ENCODE results near the gene TRPM5. TPM values are rescaled to one million over a fixed set of nuclear protein-coding genes. Genes with fewer than 3 reads are reported as not detected.

Gene TRPM5
- total RNA-seq, 4 donors from 2014 or later: not detected

DNA sequence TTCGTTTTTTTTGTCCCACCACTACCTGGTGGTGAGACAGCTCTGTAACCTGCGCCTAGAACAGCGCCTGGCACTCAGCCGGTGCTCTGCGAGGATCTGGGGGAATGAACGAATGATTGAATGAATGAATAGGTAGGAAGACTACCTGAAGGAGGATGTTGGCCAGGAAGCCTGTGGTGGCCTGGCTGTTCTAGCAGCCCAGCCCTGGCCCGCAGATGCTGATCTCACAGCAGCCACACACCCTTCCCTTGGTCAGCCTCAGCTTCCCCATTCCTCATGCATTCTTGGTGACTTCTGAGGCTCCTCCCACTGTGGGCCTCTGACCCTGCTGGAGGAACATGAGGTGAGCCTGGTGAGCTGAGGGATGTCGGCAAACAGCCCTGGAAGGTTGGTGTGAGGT is 3.7 kb downstream of the TRPM5 start:
- H3K36me3 ChIP-seq: no peaks in the 10 kb centered on the region
- H3K27ac ChIP-seq: no peak overlapping the region
- H3K4me1 ChIP-seq: peaks cover 0 to 12% (median 0%) of the 10 kb centered on the region in 4 donors
- peaks cover 0 to 20% (median 0%) of the 10 kb centered on the region in 4 donors for H3K9me3 ChIP-seq
- WGBS, 2 donors: 76 to 82% methylated on average over 8 of the region's 8 CpGs
- H3K4me3 ChIP-seq: no peak overlapping the region
- H3K27me3 ChIP-seq: peaks cover 0 to 51% of the 10 kb centered on the region in 2 donors
- TF ChIP-seq EP300 (IDR thresholded peaks at IDR 0.05) (no peak), CTCF (IDR thresholded peaks at IDR 0.05) (no peak), POLR2A (IDR thresholded peaks at IDR 0.05) (no peak)
- no peak for DNase-seq (ENCODE audit: low spot score in 2 of 2)

GRCh38 chr11:2439820-2440219 is 4.5 kb downstream of the TRPM5 start:
- TF ChIP-seq POLR2A (IDR thresholded peaks at IDR 0.05) (no peak), EP300 (IDR thresholded peaks at IDR 0.05) (no peak), CTCF (IDR thresholded peaks at IDR 0.05) (no peak)
- Histone ChIP-seq H3K9me3 (peaks cover 0 to 20% (median 0%) of the 10 kb centered on the region in 4 donors), H3K36me3 (no peaks in the 10 kb centered on the region), H3K27ac (no peak overlapping the region), H3K4me1 (peaks cover 0 to 7% (median 0%) of the 10 kb centered on the region in 4 donors), H3K4me3 (no peak overlapping the region), H3K27me3 (peaks cover 0 to 46% of the 10 kb centered on the region in 2 donors)
- 83 to 86% methylated on average over 3 of the region's 3 CpGs for WGBS, 2 donors
- DNase-seq (ENCODE audit: low spot score in 2 of 2): no peak

GRCh38 chr11:2437516-2437915 is 6.8 kb downstream of the TRPM5 start:
- Histone ChIP-seq H3K27me3 (peaks cover 0 to 32% of the 10 kb centered on the region in 2 donors), H3K4me3 (no peak overlapping the region), H3K36me3 (no peaks in the 10 kb centered on the region), H3K9me3 (peaks cover 0 to 12% (median 0%) of the 10 kb centered on the region in 4 donors), H3K27ac (no peak overlapping the region), H3K4me1 (no peaks in the 10 kb centered on the region)
- TF ChIP-seq EP300 (IDR thresholded peaks at IDR 0.05): no peak
- no peak for TF ChIP-seq POLR2A (IDR thresholded peaks at IDR 0.05)
- no peak for TF ChIP-seq CTCF (IDR thresholded peaks at IDR 0.05)
- no peak for DNase-seq (ENCODE audit: low spot score in 2 of 2)
- WGBS, 2 donors: 81 to 82% methylated on average over 3 to 4 of the region's 4 CpGs

GRCh38 chr11:2436521-2437031 is 7.7 kb downstream of the TRPM5 start:
- Histone ChIP-seq H3K36me3 (no peaks in the 10 kb centered on the region), H3K4me1 (no peaks in the 10 kb centered on the region), H3K27me3 (peaks cover 0 to 29% of the 10 kb centered on the region in 2 donors), H3K9me3 (peaks cover 0 to 11% (median 0%) of the 10 kb centered on the region in 4 donors), H3K27ac (no peak overlapping the region), H3K4me3 (no peak overlapping the region)
- WGBS, 2 donors: 77 to 80% methylated on average over 11 to 12 of the region's 13 CpGs
- no peak for TF ChIP-seq CTCF (IDR thresholded peaks at IDR 0.05)
- TF ChIP-seq EP300 (IDR thresholded peaks at IDR 0.05): no peak
- TF ChIP-seq POLR2A (IDR thresholded peaks at IDR 0.05): no peak
- no peak for DNase-seq (ENCODE audit: low spot score in 2 of 2)

DNA sequence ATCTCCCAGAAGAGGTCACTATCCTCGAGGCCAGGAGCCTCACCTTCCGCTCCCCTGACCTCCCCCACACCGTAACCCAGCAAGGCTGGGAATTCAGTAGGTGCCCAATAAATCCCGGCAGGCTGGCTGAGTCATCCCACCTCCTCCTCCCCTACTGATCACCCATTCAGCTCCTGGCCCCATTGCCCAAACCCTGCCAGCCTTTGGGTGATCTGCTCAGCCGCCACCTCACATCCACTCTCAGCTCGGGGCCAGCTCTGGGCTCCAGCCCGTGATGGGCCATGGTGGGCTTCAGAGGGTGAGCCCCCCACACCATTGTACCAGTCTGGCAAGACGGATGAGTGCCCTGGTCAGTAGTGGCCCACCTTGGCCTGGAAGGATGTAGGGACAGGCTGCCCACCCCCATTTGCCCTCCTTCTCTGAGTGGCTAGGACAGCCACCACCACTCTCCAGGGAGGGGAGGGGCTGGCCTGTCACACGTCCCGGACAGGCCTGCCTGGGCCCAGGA is 8.2 kb downstream of the TRPM5 start:
- Histone ChIP-seq H3K4me3 (no peak overlapping the region), H3K36me3 (no peaks in the 10 kb centered on the region), H3K27ac (no peak overlapping the region), H3K9me3 (peaks cover 0 to 11% (median 0%) of the 10 kb centered on the region in 4 donors), H3K4me1 (no peaks in the 10 kb centered on the region), H3K27me3 (peaks cover 0 to 23% of the 10 kb centered on the region in 2 donors)
- DNase-seq (ENCODE audit: low spot score in 2 of 2): no peak
- TF ChIP-seq EP300 (IDR thresholded peaks at IDR 0.05) (no peak), CTCF (IDR thresholded peaks at IDR 0.05) (no peak), POLR2A (IDR thresholded peaks at IDR 0.05) (no peak)
- WGBS, 2 donors: 69 to 82% methylated on average over 8 to 10 of the region's 10 CpGs
